PC-3 (cell line): Measurements from ENCODE around the gene VRTN. TPM values are rescaled to one million over a fixed set of nuclear protein-coding genes. Genes with fewer than 3 reads are reported as not detected.

Experiments
- ATAC-seq: fragments of 200-7000 bp; cut with Tn5 transposase; 2 replicates; pipeline ENCODE4 v1.9.1; 2020; ENCODE audit warnings: mild to moderate bottlenecking, moderate library complexity
- BruUV-seq: library from RNA; stranded (reverse); fragments of 400-500 nt; replicated peaks from 2 replicates; lab custom pipeline; 2021; lab: Mats Ljungman, UMichigan
- CTCF ChIA-PET: fragments of 300-600 bp; sonication (Branson Sonifier 250); formaldehyde crosslinking; loops from one replicate; lab custom pipeline; 2022; ENCODE audit warnings: antibody characterized with exemption; lab: Charles Lee
- POLR2A ChIA-PET: fragments of 300-600 bp; sonication (Branson Sonifier 250); formaldehyde crosslinking; loops from one replicate; lab custom pipeline; 2022; ENCODE audit warnings: antibody characterized with exemption; ENCODE audit not compliant: unreplicated experiment; lab: Charles Lee
- DNase-seq: peaks from one replicate; pipeline ENCODE4 v3.0.0-alpha.2; 2015
- H2AFZ ChIP-seq: fragments of 300-600 bp; sonication (generic); 2 replicates; pipeline ENCODE4 v1.6.0; 2016; ENCODE audit warnings: antibody characterized with exemption, low read length
- H3F3A ChIP-seq: fragments of 300-600 bp; sonication (generic); one replicate; pipeline ENCODE4 v1.6.0; 2017; ENCODE audit warnings: antibody characterized with exemption, low read length, control low read depth, mild to moderate bottlenecking; ENCODE audit not compliant: unreplicated experiment
- H3K27ac ChIP-seq: fragments of 300-600 bp; sonication (generic); 2 replicates; pipeline ENCODE4 v1.5.1; 2016; ENCODE audit warnings: mild to moderate bottlenecking, low read length
- H3K27me3 ChIP-seq: fragments of 300-600 bp; sonication (generic); 2 replicates; pipeline ENCODE4 v1.6.1; 2016; ENCODE audit warnings: low read length, mixed read lengths
- H3K36me3 ChIP-seq: fragments of 300-600 bp; sonication (generic); 2 replicates; pipeline ENCODE4 v1.6.1; 2016; ENCODE audit warnings: low read depth, mixed run types, low read length, mixed read lengths
- H3K4me1 ChIP-seq: fragments of 300-600 bp; sonication (generic); 2 replicates; pipeline ENCODE4 v1.5.1; 2016; ENCODE audit warnings: low read length; ENCODE audit not compliant: insufficient read depth
- H3K4me2 ChIP-seq: fragments of 300-600 bp; sonication (generic); 2 replicates; pipeline ENCODE4 v1.6.0; 2016; ENCODE audit warnings: low read length
- H3K4me3 ChIP-seq: fragments of 300-600 bp; sonication (generic); 2 replicates; pipeline ENCODE4 v1.5.1; 2016; ENCODE audit warnings: mild to moderate bottlenecking, low read length, mixed read lengths
- H3K79me2 ChIP-seq: fragments of 300-600 bp; sonication (generic); 2 replicates; pipeline ENCODE4 v1.6.1; 2017; ENCODE audit warnings: low read length, mixed read lengths
- H3K9ac ChIP-seq: fragments of 300-600 bp; sonication (generic); 2 replicates; pipeline ENCODE4 v1.6.0; 2016; ENCODE audit warnings: mild to moderate bottlenecking, low read length
- H3K9me2 ChIP-seq: fragments of 300-600 bp; sonication (generic); replicated peaks from 2 replicates; pipeline ENCODE4 v1.6.1; 2016; ENCODE audit warnings: mixed run types, low read length, mixed read lengths
- H3K9me3 ChIP-seq: fragments of 300-600 bp; sonication (generic); 2 replicates; pipeline ENCODE4 v1.6.1; 2016; ENCODE audit warnings: low read length, mixed read lengths
- H4K20me1 ChIP-seq: fragments of 300-600 bp; sonication (generic); 2 replicates; pipeline ENCODE4 v1.6.1; 2016; ENCODE audit warnings: low read length, mixed read lengths
- CTCF ChIP-seq: fragments of 300-600 bp; sonication (generic); conservative IDR thresholded peaks from 2 replicates; pipeline ENCODE4 v1.5.1; 2017; ENCODE audit warnings: antibody characterized with exemption, low read depth, mild to moderate bottlenecking, low read length
- EZH2 ChIP-seq: fragments of 300-600 bp; sonication (generic); IDR thresholded peaks from one replicate; pipeline ENCODE4 v1.6.1; 2017; ENCODE audit warnings: antibody characterized with exemption, mild to moderate bottlenecking, low read length; ENCODE audit not compliant: unreplicated experiment
- EZH2phosphoT487 ChIP-seq: fragments of 300-600 bp; sonication (generic); IDR thresholded peaks from 2 replicates; pipeline ENCODE4 v1.6.1; 2018; ENCODE audit warnings: mild to moderate bottlenecking, antibody characterized with exemption, low read length, borderline replicate concordance
- intact Hi-C: fragments of 100-400 bp; cut with micrococcal nuclease; formaldehyde crosslinking; loops from 2 replicates; pipeline ENCODE4 v1.9.0; 2023
- total RNA-seq: library from RNA; depleted of rRNA; stranded (reverse); fragments of >200 nt; gene quantifications from 2 replicates; pipeline ENCODE4 v1.2.3, GENCODE V29; 2014

The VRTN gene
- total RNA-seq, 1 experiment from 2014 or later, result not detected

GRCh38 chr14:74403619-74404417 is 55.5 kb downstream of the VRTN start:
- no peak overlapping the region for H3K27ac ChIP-seq
- intact Hi-C loops, result no loop called here
- no peaks in the 10 kb centered on the region for H3K9me3 ChIP-seq
- DNase-seq (no peak), ATAC-seq (no peak)
- no peaks in the 10 kb centered on the region for H3K36me3 ChIP-seq
- no peak overlapping the region for H3K9ac ChIP-seq
- TF ChIP-seq CTCF (no peak), EZH2 (no peak), EZH2phosphoT487 (no peak)
- CTCF ChIA-PET, result no interaction called here
- no peak overlapping the region for H3K4me3 ChIP-seq
- no peaks in the 10 kb centered on the region for H3F3A ChIP-seq
- no peaks in the 10 kb centered on the region for H3K4me1 ChIP-seq
- H2AFZ ChIP-seq, result no peak overlapping the region
- BruUV-seq, result no TSS peak
- no peak overlapping the region for H3K4me2 ChIP-seq
- peaks cover 34% of the 10 kb centered on the region for H3K27me3 ChIP-seq
- no peaks in the 10 kb centered on the region for H3K9me2 ChIP-seq
- H4K20me1 ChIP-seq, result no peaks in the 10 kb centered on the region
- no peaks in the 10 kb centered on the region for H3K79me2 ChIP-seq
- POLR2A ChIA-PET, result no interaction called here

- intact Hi-C loops, result no loop called here
- Histone ChIP-seq H3K4me1 (no peaks in the 10 kb centered on the region), H3K9me3 (no peaks in the 10 kb centered on the region), H3F3A (no peaks in the 10 kb centered on the region), H3K36me3 (no peaks in the 10 kb centered on the region), H3K79me2 (no peaks in the 10 kb centered on the region), H3K27ac (no peak overlapping the region), H3K9me2 (no peaks in the 10 kb centered on the region), H2AFZ (no peak overlapping the region), H3K4me2 (no peak overlapping the region), H4K20me1 (no peaks in the 10 kb centered on the region), H3K27me3 (peaks cover 28% of the 10 kb centered on the region), H3K9ac (no peak overlapping the region), H3K4me3 (no peak overlapping the region)
- ChIA-PET CTCF (no interaction called here), POLR2A (no interaction called here)
- no peak for TF ChIP-seq EZH2phosphoT487
- TF ChIP-seq EZH2, result no peak
- TF ChIP-seq CTCF, result no peak
- DNase-seq (no peak), ATAC-seq (no peak)
- no TSS peak for BruUV-seq
These were observed 56.2 kb downstream of the VRTN start for GRCh38 chr14:74404435-74404834.

- H3K27me3 ChIP-seq, result peaks cover 23% of the 10 kb centered on the region
- H3K36me3 ChIP-seq, result no peaks in the 10 kb centered on the region
- no TSS peak for BruUV-seq
- no peaks in the 10 kb centered on the region for H3K9me2 ChIP-seq
- H3K27ac ChIP-seq, result no peak overlapping the region
- intact Hi-C loops, result no loop called here
- ChIA-PET POLR2A (no interaction called here), CTCF (no interaction called here)
- H3K9ac ChIP-seq, result no peak overlapping the region
- no peak overlapping the region for H2AFZ ChIP-seq
- no peak for ATAC-seq
- no peaks in the 10 kb centered on the region for H4K20me1 ChIP-seq
- no peaks in the 10 kb centered on the region for H3K79me2 ChIP-seq
- no peak overlapping the region for H3K4me3 ChIP-seq
- TF ChIP-seq EZH2, result no peak
- no peak for TF ChIP-seq EZH2phosphoT487
- TF ChIP-seq CTCF, result no peak
- H3K9me3 ChIP-seq, result no peaks in the 10 kb centered on the region
- H3K4me1 ChIP-seq, result no peaks in the 10 kb centered on the region
- no peak for DNase-seq
- H3F3A ChIP-seq, result no peaks in the 10 kb centered on the region
- H3K4me2 ChIP-seq, result no peak overlapping the region
These were observed 57.4 kb downstream of the VRTN start for GRCh38 chr14:74405663-74406062.
